ENCODE data around the gene PCDHB1. TPM values are rescaled to one million over a fixed set of nuclear protein-coding genes. Genes with fewer than 3 reads are reported as not detected.

PCDHB1 gene
- total RNA-seq, 4 donors from 2014 or later, result not detected

DNA sequence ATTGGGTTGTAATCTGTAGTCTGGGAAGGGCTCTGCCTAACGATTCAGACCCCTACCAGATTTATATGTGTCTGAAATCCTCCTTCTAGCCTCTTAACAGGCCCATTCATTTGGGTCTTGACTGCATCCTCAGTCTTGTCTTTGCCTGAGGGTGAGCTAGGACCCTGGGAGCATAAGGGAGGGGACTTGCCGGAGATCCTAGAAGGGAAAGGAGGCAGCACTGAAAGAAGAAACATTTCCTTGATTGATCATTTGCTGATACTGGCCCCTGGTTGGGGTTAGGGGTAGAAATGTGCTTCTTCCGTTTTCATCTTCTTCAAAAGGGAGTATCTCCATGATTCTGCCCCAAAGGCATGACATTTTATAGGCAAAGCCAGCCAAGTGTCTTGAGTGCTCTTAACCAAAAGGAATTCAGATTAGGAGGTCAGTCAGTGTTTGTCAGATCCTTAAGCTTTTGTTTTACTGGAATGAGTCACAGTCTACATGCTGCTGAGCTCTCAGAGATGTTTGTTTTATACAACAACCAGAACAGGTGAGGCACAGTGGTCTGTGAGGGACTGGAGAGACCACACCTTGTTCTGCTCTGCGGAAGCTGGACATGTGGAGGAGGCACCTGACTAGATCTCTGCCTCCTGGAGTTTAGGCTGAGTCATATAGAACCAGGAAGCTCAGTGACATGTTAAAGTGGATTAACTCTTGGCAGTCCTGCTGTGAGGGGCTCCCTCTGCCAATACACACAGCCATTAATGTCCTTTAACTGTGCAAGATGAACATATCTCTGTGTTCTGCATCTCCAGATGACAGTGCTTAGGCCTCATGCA is 47.2 kb upstream of the PCDHB1 start:
- 57% methylated on average over 4 of the region's 4 CpGs for WGBS
- H3K27ac ChIP-seq, result no peak overlapping the region

DNA sequence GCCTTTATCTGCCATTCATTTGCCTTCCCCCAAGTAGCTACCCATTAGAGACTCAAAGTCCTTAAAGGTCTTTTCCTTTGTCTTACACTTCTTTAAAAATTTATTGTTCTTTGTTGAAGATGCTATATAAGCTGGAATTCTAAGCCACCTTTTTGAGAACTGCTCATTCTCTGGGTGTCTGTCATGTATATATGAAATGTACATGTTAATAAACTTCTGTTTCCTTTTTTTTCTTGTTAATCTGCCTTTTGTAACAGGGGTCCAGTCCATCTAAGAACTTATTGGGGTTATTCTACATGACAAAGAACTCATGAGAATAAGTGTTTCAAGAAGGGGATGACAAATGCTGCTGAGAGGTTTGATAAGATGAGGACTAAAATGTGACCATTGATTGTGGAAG is 43.4 kb upstream of the PCDHB1 start:
- TF ChIP-seq POLR2A (IDR thresholded peaks at IDR 0.05) (no peak), POLR2AphosphoS5 (IDR thresholded peaks at IDR 0.05) (no peak), EP300 (IDR thresholded peaks at IDR 0.05) (no peak)
- TF ChIP-seq, protein P1, sequence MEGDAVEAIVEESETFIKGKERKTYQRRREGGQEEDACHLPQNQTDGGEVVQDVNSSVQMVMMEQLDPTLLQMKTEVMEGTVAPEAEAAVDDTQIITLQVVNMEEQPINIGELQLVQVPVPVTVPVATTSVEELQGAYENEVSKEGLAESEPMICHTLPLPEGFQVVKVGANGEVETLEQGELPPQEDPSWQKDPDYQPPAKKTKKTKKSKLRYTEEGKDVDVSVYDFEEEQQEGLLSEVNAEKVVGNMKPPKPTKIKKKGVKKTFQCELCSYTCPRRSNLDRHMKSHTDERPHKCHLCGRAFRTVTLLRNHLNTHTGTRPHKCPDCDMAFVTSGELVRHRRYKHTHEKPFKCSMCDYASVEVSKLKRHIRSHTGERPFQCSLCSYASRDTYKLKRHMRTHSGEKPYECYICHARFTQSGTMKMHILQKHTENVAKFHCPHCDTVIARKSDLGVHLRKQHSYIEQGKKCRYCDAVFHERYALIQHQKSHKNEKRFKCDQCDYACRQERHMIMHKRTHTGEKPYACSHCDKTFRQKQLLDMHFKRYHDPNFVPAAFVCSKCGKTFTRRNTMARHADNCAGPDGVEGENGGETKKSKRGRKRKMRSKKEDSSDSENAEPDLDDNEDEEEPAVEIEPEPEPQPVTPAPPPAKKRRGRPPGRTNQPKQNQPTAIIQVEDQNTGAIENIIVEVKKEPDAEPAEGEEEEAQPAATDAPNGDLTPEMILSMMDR (IDR thresholded peaks at IDR 0.05), result no peak
- H3K9me3 ChIP-seq, result no peaks in the 10 kb centered on the region
- no peaks in the 10 kb centered on the region for H3K27me3 ChIP-seq
- no peaks in the 10 kb centered on the region for H3K4me1 ChIP-seq
- DNase-seq (ENCODE audit: low spot score in 2 of 2), result no peak
- H3K27ac ChIP-seq, result no peak overlapping the region
- no peaks in the 10 kb centered on the region for H3K36me3 ChIP-seq
- no peak overlapping the region for H3K4me3 ChIP-seq

More for the DNA sequence above, 47.2 kb upstream of the PCDHB1 start:
- peaks cover 3% of the 10 kb centered on the region for H3K27me3 ChIP-seq
- H3K4me1 ChIP-seq, result no peaks in the 10 kb centered on the region
- TF ChIP-seq POLR2AphosphoS5 (IDR thresholded peaks at IDR 0.05) (no peak), EP300 (IDR thresholded peaks at IDR 0.05) (no peak), POLR2A (IDR thresholded peaks at IDR 0.05) (no peak)
- TF ChIP-seq, protein P1 (IDR thresholded peaks at IDR 0.05), result no peak
- no peaks in the 10 kb centered on the region for H3K9me3 ChIP-seq
- H3K36me3 ChIP-seq, result no peaks in the 10 kb centered on the region
- H3K4me3 ChIP-seq, result no peak overlapping the region
- no peak for DNase-seq (ENCODE audit: low spot score in 2 of 2)

DNA sequence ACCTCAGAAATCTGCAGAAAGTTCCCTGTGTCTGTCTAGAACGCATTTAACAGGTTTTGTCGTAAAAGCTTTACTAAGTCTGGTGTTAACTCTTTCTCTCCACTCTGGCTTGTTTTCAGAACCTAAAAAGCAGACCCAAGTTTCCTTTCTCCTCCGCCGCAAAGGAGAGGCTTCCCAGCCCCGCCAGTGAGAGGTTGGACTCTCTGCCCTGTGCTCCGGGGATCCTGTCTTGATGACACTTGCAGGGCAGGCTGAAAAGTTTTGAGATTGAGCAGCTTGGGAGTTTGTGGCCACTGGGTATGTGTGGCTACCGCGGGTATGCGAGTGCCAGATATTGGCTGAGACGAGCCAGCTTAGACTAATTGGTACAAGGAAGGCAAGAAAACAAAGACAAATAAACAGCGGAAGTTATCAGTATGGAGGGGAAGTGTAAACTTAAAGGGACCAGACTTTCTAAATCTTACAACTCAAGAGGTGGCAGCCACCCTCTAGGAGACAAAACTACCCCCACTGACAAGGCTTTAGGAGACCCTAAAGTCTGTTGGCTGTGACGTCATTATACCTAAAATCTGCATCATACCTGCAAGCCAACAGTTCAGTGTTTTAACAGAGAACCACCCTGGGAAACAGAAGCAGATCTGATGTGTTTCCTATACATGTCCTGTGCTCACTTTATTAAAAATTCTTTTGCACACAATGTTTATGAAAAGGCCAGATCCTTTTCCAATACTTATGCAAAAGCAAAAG is 41.0 kb upstream of the PCDHB1 start:
- Histone ChIP-seq H3K4me3 (no peak overlapping the region), H3K27ac (no peak overlapping the region), H3K9me3 (no peaks in the 10 kb centered on the region), H3K36me3 (no peaks in the 10 kb centered on the region), H3K4me1 (no peaks in the 10 kb centered on the region), H3K27me3 (no peaks in the 10 kb centered on the region)
- DNase-seq (ENCODE audit: low spot score in 2 of 2), result no peak
- TF ChIP-seq POLR2AphosphoS5 (IDR thresholded peaks at IDR 0.05) (no peak), EP300 (IDR thresholded peaks at IDR 0.05) (no peak), POLR2A (IDR thresholded peaks at IDR 0.05) (no peak)
- TF ChIP-seq, protein P1 (IDR thresholded peaks at IDR 0.05), result no peak
- WGBS, result 50% methylated on average over 12 of the region's 12 CpGs

DNA sequence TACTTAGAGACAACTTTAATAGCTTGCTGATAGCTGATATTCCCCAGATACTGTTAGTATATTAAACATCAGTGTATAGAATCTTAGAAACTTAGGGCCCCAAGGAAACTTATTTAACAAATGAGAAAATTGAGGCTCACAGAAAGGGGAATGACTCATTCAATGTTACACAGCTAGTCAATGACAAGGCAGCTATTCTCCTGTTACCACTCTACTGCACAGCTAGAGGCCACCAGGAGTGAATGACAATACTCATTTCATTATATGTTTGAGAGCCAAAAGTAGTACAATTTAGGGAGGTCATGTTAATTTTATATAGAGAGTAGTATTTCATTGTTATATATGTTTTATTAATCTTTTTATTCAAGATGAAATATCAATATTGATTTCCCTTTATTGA is 33.2 kb upstream of the PCDHB1 start:
- no peak overlapping the region for H3K27ac ChIP-seq

More for the DNA sequence above, 33.2 kb upstream of the PCDHB1 start:
- Histone ChIP-seq H3K9me3 (no peaks in the 10 kb centered on the region), H3K36me3 (no peaks in the 10 kb centered on the region), H3K27me3 (no peaks in the 10 kb centered on the region), H3K4me1 (no peaks in the 10 kb centered on the region), H3K4me3 (no peak overlapping the region)
- TF ChIP-seq POLR2A (IDR thresholded peaks at IDR 0.05) (no peak), POLR2AphosphoS5 (IDR thresholded peaks at IDR 0.05) (no peak), EP300 (IDR thresholded peaks at IDR 0.05) (no peak)
- TF ChIP-seq, protein P1 (IDR thresholded peaks at IDR 0.05), result no peak
- no peak for DNase-seq (ENCODE audit: low spot score in 2 of 2)
